Uterus (tissue), 4 donors: ENCODE measurements around the gene HECTD2. TPM values are rescaled to one million over a fixed set of nuclear protein-coding genes. Genes with fewer than 3 reads are reported as not detected.

Source experiments
- DNase-seq, 2 donors: peaks; one replicate each; pipeline ENCODE4 v3.0.0-alpha.2; 2019 to 2020
- H3K27ac ChIP-seq, 2 donors: fragments of 200-600 bp; sonication (generic); 1 replicate in 1 of 2; 2 replicates in 1 of 2; pipeline ENCODE4 v1.5.1; 2016 to 2018
- H3K27me3 ChIP-seq, 2 donors: fragments of 200-600 bp; sonication (generic); one replicate each; pipeline ENCODE4 v1.5.1; 2018 to 2019; ENCODE audit warnings: control low read depth in 1 of 2
- H3K36me3 ChIP-seq, 2 donors: fragments of 200-600 bp; sonication (generic); one replicate each; pipeline ENCODE4 v1.5.1; 2019; ENCODE audit warnings: control low read depth in 1 of 2
- H3K4me1 ChIP-seq, 2 donors: fragments of 200-600 bp; sonication (generic); one replicate each; pipeline ENCODE4 v1.5.1; 2018 to 2019; ENCODE audit warnings: control low read depth in 1 of 2
- H3K4me3 ChIP-seq, 2 donors: fragments of 200-600 bp; sonication (generic); 1 replicate in 1 of 2; 2 replicates in 1 of 2; pipeline ENCODE4 v1.5.1; 2018 to 2019; ENCODE audit warnings: mild to moderate bottlenecking in 1 of 2
- H3K9me3 ChIP-seq, 2 donors: fragments of 200-600 bp; sonication (generic); one replicate each; pipeline ENCODE4 v1.5.1; 2019; ENCODE audit warnings: control low read depth in 1 of 2
- CTCF ChIP-seq, 4 experiments: fragments of 200-600 bp in 2 of 4; fragments of 450-650 bp in 2 of 4; sonication (generic) in 2 of 4; IDR thresholded peaks; one replicate each; pipeline ENCODE4 v1.5.1; 2016 to 2019; ENCODE audit warnings: antibody characterized with exemption in 4 of 4, mild to moderate bottlenecking in 2 of 4, moderate library complexity in 1 of 4
- POLR2A ChIP-seq, 2 donors: fragments of 450-650 bp; IDR thresholded peaks; one replicate each; pipeline ENCODE4 v1.6.1; 2016; ENCODE audit warnings: antibody characterized with exemption in 2 of 2, mild to moderate bottlenecking in 1 of 2, moderate library complexity in 1 of 2
- intact Hi-C: fragments of 100-400 bp; cut with DNase I; formaldehyde crosslinking; loops from one replicate; pipeline ENCODE4 v1.15.1; 2023; ENCODE audit warnings: low total_unique reads
- total RNA-seq, 4 donors: library from RNA; depleted of rRNA in 3 of 4; stranded (reverse); fragments of >200 nt in 3 of 4; gene quantifications; one replicate each; pipeline versions ENCODE4 v1.1.0 to v1.2.4, GENCODE V29; 2014 to 2023
- donor health status: DM: yes; HTN: yes; CAD: no.

Gene HECTD2
- total RNA-seq, 4 donors from 2014 or later: 21.0 to 65.7 (median 33.2) TPM

- H3K4me1 ChIP-seq: no peaks in the 10 kb centered on the region
- no peak for DNase-seq
- no peaks in the 10 kb centered on the region for H3K9me3 ChIP-seq
- H3K27ac ChIP-seq: no peak overlapping the region
- no peak overlapping the region for H3K4me3 ChIP-seq
- H3K36me3 ChIP-seq: no peaks in the 10 kb centered on the region
- H3K27me3 ChIP-seq: no peaks in the 10 kb centered on the region
- intact Hi-C loops: no loop called here
- TF ChIP-seq POLR2A (IDR thresholded peaks at IDR 0.05) (no peak), CTCF (IDR thresholded peaks at IDR 0.05) (no peak)
Measured at GRCh38 chr10:91540733-91541132, 130.6 kb downstream of the HECTD2 start.

- H3K9me3 ChIP-seq: no peaks in the 10 kb centered on the region
- H3K36me3 ChIP-seq: no peaks in the 10 kb centered on the region
- intact Hi-C loops: no loop called here
- no peaks in the 10 kb centered on the region for H3K27me3 ChIP-seq
- H3K4me3 ChIP-seq: no peak overlapping the region
- no peak for DNase-seq
- no peak overlapping the region for H3K27ac ChIP-seq
- no peaks in the 10 kb centered on the region for H3K4me1 ChIP-seq
- TF ChIP-seq POLR2A (IDR thresholded peaks at IDR 0.05): no peak
- TF ChIP-seq CTCF (IDR thresholded peaks at IDR 0.05): no peak
Measured at GRCh38 chr10:91541481-91541880, 131.3 kb downstream of the HECTD2 start.

- Histone ChIP-seq H3K4me3 (no peak overlapping the region), H3K9me3 (no peaks in the 10 kb centered on the region), H3K27me3 (no peaks in the 10 kb centered on the region), H3K27ac (no peak overlapping the region), H3K36me3 (no peaks in the 10 kb centered on the region), H3K4me1 (no peaks in the 10 kb centered on the region)
- no peak for DNase-seq
- intact Hi-C loops: no loop called here
- TF ChIP-seq CTCF (IDR thresholded peaks at IDR 0.05): no peak
- TF ChIP-seq POLR2A (IDR thresholded peaks at IDR 0.05): no peak
Measured at GRCh38 chr10:91545384-91545783, 135.2 kb downstream of the HECTD2 start.

- intact Hi-C loops: no loop called here
Measured at GRCh38 chr10:91545838-91546237, 135.7 kb downstream of the HECTD2 start.

GRCh38 chr10:91549262-91549661 is 139.1 kb downstream of the HECTD2 start:
- intact Hi-C loops: no loop called here

More at GRCh38 chr10:91545838-91546237, 135.7 kb downstream of the HECTD2 start:
- Histone ChIP-seq H3K27ac (no peak overlapping the region), H3K27me3 (no peaks in the 10 kb centered on the region), H3K4me3 (no peak overlapping the region), H3K4me1 (no peaks in the 10 kb centered on the region), H3K36me3 (no peaks in the 10 kb centered on the region), H3K9me3 (no peaks in the 10 kb centered on the region)
- no peak for TF ChIP-seq POLR2A (IDR thresholded peaks at IDR 0.05)
- TF ChIP-seq CTCF (IDR thresholded peaks at IDR 0.05): no peak
- DNase-seq: no peak

More at GRCh38 chr10:91549262-91549661, 139.1 kb downstream of the HECTD2 start:
- H3K4me1 ChIP-seq: no peaks in the 10 kb centered on the region
- TF ChIP-seq CTCF (IDR thresholded peaks at IDR 0.05): no peak
- TF ChIP-seq POLR2A (IDR thresholded peaks at IDR 0.05): no peak
- DNase-seq: no peak
- H3K27me3 ChIP-seq: no peaks in the 10 kb centered on the region
- no peak overlapping the region for H3K4me3 ChIP-seq
- H3K9me3 ChIP-seq: no peaks in the 10 kb centered on the region
- H3K36me3 ChIP-seq: no peaks in the 10 kb centered on the region
- H3K27ac ChIP-seq: no peak overlapping the region
